ENCODE data around the gene FSCN2.

Gene FSCN2

DNA sequence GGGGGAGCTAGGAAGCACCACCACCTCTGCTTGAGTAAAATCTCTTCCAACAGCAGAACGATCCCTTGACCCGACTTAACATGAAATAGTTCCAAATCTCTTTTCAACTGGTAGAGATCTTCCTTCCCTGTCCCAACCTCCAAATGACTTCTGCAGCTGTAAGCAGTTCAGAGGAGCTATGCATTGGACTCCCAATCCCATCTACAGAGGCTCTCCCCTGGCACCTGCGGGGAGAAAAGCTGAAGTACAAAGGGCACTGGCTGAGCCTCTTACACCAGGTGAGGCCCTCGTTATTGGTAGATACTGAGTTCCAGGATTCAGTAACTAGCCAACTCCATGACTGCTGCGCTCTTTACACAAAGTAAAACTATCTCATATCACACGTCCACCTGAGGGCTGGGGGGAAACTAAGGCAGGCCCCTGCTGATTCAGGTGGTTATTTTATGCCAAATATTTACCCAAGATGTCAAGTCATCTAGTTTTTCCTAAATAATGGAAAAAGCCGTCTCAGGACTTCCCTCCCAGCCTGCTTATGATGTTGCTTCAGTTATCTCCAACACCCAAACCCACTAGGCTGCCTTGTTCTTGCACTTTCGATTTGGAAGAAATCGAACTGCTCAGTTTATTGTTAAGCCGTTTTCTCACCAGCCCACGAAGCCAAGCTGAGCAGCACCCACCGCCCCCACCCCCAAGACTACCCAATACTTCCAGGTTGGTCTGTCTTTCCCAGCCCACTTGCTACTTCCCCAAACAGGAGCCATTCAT is 18.8 kb upstream of the FSCN2 start:
- peaks cover 14% of the 10 kb centered on the region for H3K4me1 ChIP-seq (ENCODE audit: low read length)
- H3K36me3 ChIP-seq (replicated peaks; ENCODE audit: insufficient read depth, low read length): peaks cover 17% of the 10 kb centered on the region
- DNase-seq: peak; percentile 22
- H3K4me3 ChIP-seq (ENCODE audit: low read length): no peak overlapping the region
- peaks cover 28% of the 10 kb centered on the region for H3K79me2 ChIP-seq (ENCODE audit: low read length)
- H3K9ac ChIP-seq (ENCODE audit: low read length): no peak overlapping the region
- TF ChIP-seq, protein P1, sequence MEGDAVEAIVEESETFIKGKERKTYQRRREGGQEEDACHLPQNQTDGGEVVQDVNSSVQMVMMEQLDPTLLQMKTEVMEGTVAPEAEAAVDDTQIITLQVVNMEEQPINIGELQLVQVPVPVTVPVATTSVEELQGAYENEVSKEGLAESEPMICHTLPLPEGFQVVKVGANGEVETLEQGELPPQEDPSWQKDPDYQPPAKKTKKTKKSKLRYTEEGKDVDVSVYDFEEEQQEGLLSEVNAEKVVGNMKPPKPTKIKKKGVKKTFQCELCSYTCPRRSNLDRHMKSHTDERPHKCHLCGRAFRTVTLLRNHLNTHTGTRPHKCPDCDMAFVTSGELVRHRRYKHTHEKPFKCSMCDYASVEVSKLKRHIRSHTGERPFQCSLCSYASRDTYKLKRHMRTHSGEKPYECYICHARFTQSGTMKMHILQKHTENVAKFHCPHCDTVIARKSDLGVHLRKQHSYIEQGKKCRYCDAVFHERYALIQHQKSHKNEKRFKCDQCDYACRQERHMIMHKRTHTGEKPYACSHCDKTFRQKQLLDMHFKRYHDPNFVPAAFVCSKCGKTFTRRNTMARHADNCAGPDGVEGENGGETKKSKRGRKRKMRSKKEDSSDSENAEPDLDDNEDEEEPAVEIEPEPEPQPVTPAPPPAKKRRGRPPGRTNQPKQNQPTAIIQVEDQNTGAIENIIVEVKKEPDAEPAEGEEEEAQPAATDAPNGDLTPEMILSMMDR (IDR thresholded peaks at IDR 0.05; ENCODE audit: low read length): no peak
- no peak for TF ChIP-seq EZH2phosphoT487 (IDR thresholded peaks at IDR 0.05; ENCODE audit: low read length)
- no peak for TF ChIP-seq EZH2 (optimal IDR thresholded peaks at IDR 0.05; ENCODE audit: low read depth, low read length)
- H3K9me3 ChIP-seq (replicated peaks; ENCODE audit: insufficient read depth, low read length): no peaks in the 10 kb centered on the region
- H3K4me2 ChIP-seq (ENCODE audit: low read depth, low read length): peak overlapping the region; percentile 92; the same call in 1 of the 2 replicates
- no peaks in the 10 kb centered on the region for H3K9me2 ChIP-seq (replicated peaks; ENCODE audit: insufficient read depth, low read length)
- H3F3A ChIP-seq (ENCODE audit: insufficient read depth, low read length): peaks cover 63% of the 10 kb centered on the region
- peaks cover 12% of the 10 kb centered on the region for H3K27me3 ChIP-seq (replicated peaks; ENCODE audit: insufficient read depth, low read length)
- no peak overlapping the region for H2AFZ ChIP-seq (ENCODE audit: low read length)
- peaks cover 30% of the 10 kb centered on the region for H4K20me1 ChIP-seq (ENCODE audit: insufficient read depth, low read length)
- no peak overlapping the region; the same call in 1 of the 2 replicates for H3K27ac ChIP-seq (ENCODE audit: low read length)

DNA sequence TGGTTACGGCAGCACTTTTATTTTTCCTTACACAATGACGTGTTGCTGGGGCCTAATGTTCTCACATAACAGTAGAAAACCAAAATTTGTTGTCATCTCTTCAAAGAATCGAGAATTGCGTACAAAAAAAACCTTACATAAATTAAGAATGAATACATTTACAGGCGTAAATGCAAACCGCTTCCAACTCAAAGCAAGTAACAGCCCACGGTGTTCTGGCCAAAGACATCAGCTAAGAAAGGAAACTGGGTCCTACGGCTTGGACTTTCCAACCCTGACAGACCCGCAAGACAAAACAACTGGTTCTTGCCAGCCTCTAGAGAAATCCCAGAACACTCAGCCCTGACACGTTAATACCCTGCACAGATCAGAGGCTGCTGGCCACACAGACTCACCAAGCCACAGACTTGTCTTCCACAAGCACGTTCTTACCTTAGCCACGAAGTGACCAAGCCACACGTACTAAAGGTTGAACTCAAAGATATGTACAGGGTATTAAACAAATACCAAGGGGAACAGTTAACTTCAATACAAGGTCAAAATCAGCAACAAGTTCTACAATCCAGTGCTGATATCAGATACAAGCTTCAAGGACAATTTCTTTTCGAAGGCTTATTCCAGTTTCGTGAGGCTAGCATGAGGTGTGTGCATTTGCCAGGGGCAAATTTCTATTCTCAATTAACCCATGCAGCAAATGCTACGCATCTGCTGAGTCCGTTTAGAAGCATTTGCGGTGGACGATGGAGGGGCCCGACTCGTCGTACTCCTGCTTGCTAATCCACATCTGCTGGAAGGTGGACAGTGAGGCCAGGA is 18.0 kb upstream of the FSCN2 start:
- TF ChIP-seq EZH2 (optimal IDR thresholded peaks at IDR 0.05; ENCODE audit: low read depth, low read length) (no peak), EZH2phosphoT487 (IDR thresholded peaks at IDR 0.05; ENCODE audit: low read length) (no peak)
- TF ChIP-seq, protein P1 (IDR thresholded peaks at IDR 0.05; ENCODE audit: low read length): no peak
- no peak overlapping the region for H2AFZ ChIP-seq (ENCODE audit: low read length)
- peak overlapping the region; percentile 92 for H3K4me2 ChIP-seq (ENCODE audit: low read depth, low read length)
- H4K20me1 ChIP-seq (ENCODE audit: insufficient read depth, low read length): peaks cover 30% of the 10 kb centered on the region
- no peaks in the 10 kb centered on the region for H3K9me3 ChIP-seq (replicated peaks; ENCODE audit: insufficient read depth, low read length)
- H3K79me2 ChIP-seq (ENCODE audit: low read length): peaks cover 28% of the 10 kb centered on the region
- H3K4me1 ChIP-seq (ENCODE audit: low read length): peaks cover 14% of the 10 kb centered on the region
- H3K27me3 ChIP-seq (replicated peaks; ENCODE audit: insufficient read depth, low read length): peaks cover 4% of the 10 kb centered on the region; the same call in 1 of the 2 replicates
- H3F3A ChIP-seq (ENCODE audit: insufficient read depth, low read length): peaks cover 64% of the 10 kb centered on the region
- peaks cover 17% of the 10 kb centered on the region for H3K36me3 ChIP-seq (replicated peaks; ENCODE audit: insufficient read depth, low read length)
- peak; percentile 6 for DNase-seq
- no peaks in the 10 kb centered on the region for H3K9me2 ChIP-seq (replicated peaks; ENCODE audit: insufficient read depth, low read length)
- H3K9ac ChIP-seq (ENCODE audit: low read length): no peak overlapping the region
- peak overlapping the region; percentile 92 for H3K4me3 ChIP-seq (ENCODE audit: low read length)
- no peak overlapping the region for H3K27ac ChIP-seq (ENCODE audit: low read length)

DNA sequence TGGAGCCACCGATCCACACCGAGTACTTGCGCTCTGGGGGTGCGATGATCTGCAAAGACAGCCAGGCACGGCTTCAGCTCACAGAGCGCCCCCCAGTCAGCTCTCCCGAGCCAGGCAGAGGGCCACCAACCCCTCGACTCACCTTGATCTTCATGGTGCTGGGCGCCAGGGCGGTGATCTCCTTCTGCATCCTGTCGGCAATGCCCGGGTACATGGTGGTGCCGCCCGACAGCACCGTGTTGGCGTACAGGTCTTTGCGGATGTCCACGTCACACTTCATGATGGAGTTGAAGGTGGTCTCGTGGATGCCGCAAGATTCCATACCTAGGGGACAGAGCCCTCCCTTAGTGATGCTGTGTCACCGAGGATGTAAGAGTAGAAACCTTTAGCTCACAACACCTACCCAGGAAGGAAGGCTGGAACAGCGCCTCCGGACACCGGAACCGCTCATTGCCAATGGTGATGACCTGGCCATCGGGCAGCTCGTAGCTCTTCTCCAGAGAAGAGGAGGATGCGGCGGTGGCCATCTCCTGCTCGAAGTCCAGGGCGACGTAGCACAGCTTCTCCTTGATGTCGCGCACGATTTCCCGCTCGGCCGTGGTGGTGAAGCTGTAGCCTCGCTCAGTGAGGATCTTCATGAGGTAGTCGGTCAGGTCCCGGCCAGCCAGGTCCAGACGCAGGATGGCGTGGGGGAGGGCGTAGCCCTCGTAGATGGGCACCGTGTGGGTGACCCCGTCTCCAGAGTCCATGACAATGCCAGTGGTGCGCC is 17.2 kb upstream of the FSCN2 start:
- TF ChIP-seq EZH2phosphoT487 (IDR thresholded peaks at IDR 0.05; ENCODE audit: low read length) (no peak), EZH2 (optimal IDR thresholded peaks at IDR 0.05; ENCODE audit: low read depth, low read length) (no peak)
- TF ChIP-seq, protein P1 (IDR thresholded peaks at IDR 0.05; ENCODE audit: low read length): no peak
- H3K27me3 ChIP-seq (replicated peaks; ENCODE audit: insufficient read depth, low read length): no peaks in the 10 kb centered on the region; the same call in 1 of the 2 replicates
- H3K36me3 ChIP-seq (replicated peaks; ENCODE audit: insufficient read depth, low read length): peaks cover 17% of the 10 kb centered on the region
- peak overlapping the region; percentile 92 for H3K4me3 ChIP-seq (ENCODE audit: low read length)
- H3K9me3 ChIP-seq (replicated peaks; ENCODE audit: insufficient read depth, low read length): no peaks in the 10 kb centered on the region
- H3F3A ChIP-seq (ENCODE audit: insufficient read depth, low read length): peaks cover 70% of the 10 kb centered on the region
- H3K4me1 ChIP-seq (ENCODE audit: low read length): peaks cover 17% of the 10 kb centered on the region
- H4K20me1 ChIP-seq (ENCODE audit: insufficient read depth, low read length): peaks cover 30% of the 10 kb centered on the region
- H3K79me2 ChIP-seq (ENCODE audit: low read length): peaks cover 28% of the 10 kb centered on the region
- DNase-seq: peak; percentile 10
- H3K9ac ChIP-seq (ENCODE audit: low read length): peak overlapping the region; percentile 66; the same call in 1 of the 2 replicates
- H3K27ac ChIP-seq (ENCODE audit: low read length): no peak overlapping the region
- peak overlapping the region; percentile 92 for H3K4me2 ChIP-seq (ENCODE audit: low read depth, low read length)
- H3K9me2 ChIP-seq (replicated peaks; ENCODE audit: insufficient read depth, low read length): no peaks in the 10 kb centered on the region
- H2AFZ ChIP-seq (ENCODE audit: low read length): no peak overlapping the region

Data from MM.1S (cell line).